ENCODE measurements around the gene GUCY1A2.
"Not testable (repeated sequence)": the region's sequence is repeated elsewhere in the genome, so short reads cannot be mapped to it uniquely, and the experiment has no call there.

GUCY1A2 gene

DNA sequence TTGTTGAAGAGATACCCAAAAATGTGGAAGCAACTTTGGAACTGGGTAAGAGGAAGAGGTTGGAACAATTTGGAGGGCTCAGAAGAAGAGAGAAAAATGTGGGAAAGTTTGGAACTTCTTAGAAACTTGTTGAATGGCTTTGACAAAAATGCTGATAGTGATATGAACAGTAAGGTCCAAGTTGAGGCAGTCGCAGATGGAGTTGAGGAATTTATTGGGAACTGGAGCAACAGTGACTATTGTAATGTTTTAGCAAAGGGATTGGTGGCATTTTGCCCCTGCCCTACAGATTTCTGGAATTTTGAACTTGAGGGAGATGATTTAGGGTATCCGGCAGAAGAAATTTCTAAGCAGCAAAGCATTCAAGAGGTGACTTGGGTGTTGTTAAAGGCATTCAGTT, 32.6 kb upstream of the GUCY1A2 start:
- H2BK120ac ChIP-seq (ENCODE audit: low read depth, low read length); DNase-seq (ENCODE audit: low spot score); H2BK15ac ChIP-seq (ENCODE audit: low read length); H3K4me3 ChIP-seq (ENCODE audit: low read length in 2 of 2); H3K27ac ChIP-seq (replicated peaks; ENCODE audit: low read length); H3K36me3 ChIP-seq (replicated peaks in 1 of 2; ENCODE audit: control insufficient read depth in 2 of 2, insufficient read depth in 2 of 2, low read length in 2 of 2); H4K91ac ChIP-seq (ENCODE audit: low read depth, low read length, poor library complexity); H3K14ac ChIP-seq (ENCODE audit: low read length); H4K8ac ChIP-seq (ENCODE audit: low read depth, low read length); H2AK5ac ChIP-seq (ENCODE audit: low read depth, low read length); H3K18ac ChIP-seq (ENCODE audit: low read length); H3K79me1 ChIP-seq (ENCODE audit: low read depth, low read length); H3K4me1 ChIP-seq (ENCODE audit: control insufficient read depth in 2 of 2, insufficient read depth in 1 of 2, low read depth in 1 of 2, low read length in 2 of 2); H2BK5ac ChIP-seq (ENCODE audit: low read length); H2AFZ ChIP-seq (ENCODE audit: low read length); H3K9ac ChIP-seq (ENCODE audit: low read depth, low read length, poor library complexity); H2BK12ac ChIP-seq (ENCODE audit: low read length); H3K4me2 ChIP-seq (ENCODE audit: insufficient read depth, low read length, poor library complexity, severe bottlenecking); H3K27me3 ChIP-seq (ENCODE audit: control insufficient read depth in 3 of 3, insufficient read depth in 3 of 3, low read depth in 1 of 3, low read length in 3 of 3); H3K23ac ChIP-seq (ENCODE audit: low read depth, low read length, poor library complexity); H3K4ac ChIP-seq (ENCODE audit: low read length): not testable (repeated sequence)
- no CpG with 5 or more reads among the region's 2 CpGs for WGBS, 2 donors (ENCODE audit: extremely low coverage in 2 of 2, insufficient read length in 2 of 2, insufficient replicate concordance in 1 of 2)
- H3K9me3 ChIP-seq (replicated peaks in 1 of 2; ENCODE audit: control insufficient read depth in 2 of 2, insufficient read depth in 1 of 2, low read depth in 1 of 2, low read length in 2 of 2): peaks cover 3 to 15% of the 10 kb centered on the region in 2 donors

DNA sequence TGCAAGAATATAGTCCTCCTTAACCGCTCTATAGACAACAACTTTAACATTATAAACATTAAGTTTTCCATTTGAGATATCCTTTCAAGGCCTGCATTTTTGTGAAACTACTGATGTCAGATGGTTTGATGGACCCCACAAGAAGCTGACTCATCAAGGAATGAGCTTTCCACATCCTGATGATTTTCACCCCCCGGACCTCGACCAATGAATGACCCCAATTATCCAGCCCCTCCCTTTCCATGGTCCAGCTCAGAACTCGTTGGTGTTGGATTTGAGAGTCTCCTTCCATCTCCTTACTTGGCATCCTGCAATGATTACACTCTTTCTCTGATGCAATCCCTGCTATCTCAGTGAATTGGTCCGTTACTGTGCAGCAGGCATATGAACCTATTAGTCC, 31.8 kb upstream of the GUCY1A2 start:
- Histone ChIP-seq H3K23ac (ENCODE audit: low read depth, low read length, poor library complexity) (no peak overlapping the region), H2BK5ac (ENCODE audit: low read length) (no peak overlapping the region)

DNA sequence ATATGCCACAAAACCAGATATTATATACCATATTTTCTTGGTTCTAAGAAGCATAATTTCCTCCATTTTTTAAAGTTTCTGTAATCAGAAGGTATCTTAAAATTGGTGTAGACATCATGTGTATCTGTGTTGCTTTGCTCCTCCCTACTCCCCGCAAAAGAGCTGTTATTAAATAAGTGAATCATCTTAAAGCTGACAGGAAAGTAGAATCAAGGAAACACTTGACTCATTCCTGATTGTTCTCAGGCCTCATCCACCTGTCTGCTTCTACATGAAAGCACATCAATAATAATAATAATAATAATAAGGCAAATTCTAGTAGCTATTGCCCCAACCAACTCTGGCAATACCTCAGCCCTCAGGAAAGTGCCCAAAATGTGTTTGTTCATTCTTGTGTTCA, 26.2 kb upstream of the GUCY1A2 start:
- H2BK120ac ChIP-seq (ENCODE audit: low read depth, low read length): no peak overlapping the region
- no peak overlapping the region for H3K4ac ChIP-seq (ENCODE audit: low read length)
- no peak overlapping the region for H3K14ac ChIP-seq (ENCODE audit: low read length)
- WGBS, 2 donors (ENCODE audit: extremely low coverage in 2 of 2, insufficient read length in 2 of 2, insufficient replicate concordance in 1 of 2): no CpG with 5 or more reads among the region's 1 CpG
- no peak overlapping the region for H2BK12ac ChIP-seq (ENCODE audit: low read length)
- H3K9me3 ChIP-seq (replicated peaks in 1 of 2; ENCODE audit: control insufficient read depth in 2 of 2, insufficient read depth in 1 of 2, low read depth in 1 of 2, low read length in 2 of 2): peaks cover 0 to 9% of the 10 kb centered on the region in 2 donors
- no peak overlapping the region for H4K91ac ChIP-seq (ENCODE audit: low read depth, low read length, poor library complexity)
- H2BK5ac ChIP-seq (ENCODE audit: low read length): no peak overlapping the region
- no peak overlapping the region for H3K9ac ChIP-seq (ENCODE audit: low read depth, low read length, poor library complexity)
- no peaks in the 10 kb centered on the region for H3K79me1 ChIP-seq (ENCODE audit: low read depth, low read length)
- no peaks in the 10 kb centered on the region for H3K27me3 ChIP-seq (ENCODE audit: control insufficient read depth in 3 of 3, insufficient read depth in 3 of 3, low read depth in 1 of 3, low read length in 3 of 3)
- no peak overlapping the region for H2AK5ac ChIP-seq (ENCODE audit: low read depth, low read length)
- DNase-seq (ENCODE audit: low spot score): no peak
- no peak overlapping the region for H2BK15ac ChIP-seq (ENCODE audit: low read length)
- H4K8ac ChIP-seq (ENCODE audit: low read depth, low read length): no peak overlapping the region
- no peak overlapping the region for H2AFZ ChIP-seq (ENCODE audit: low read length)
- H3K18ac ChIP-seq (ENCODE audit: low read length): no peak overlapping the region
- no peak overlapping the region for H3K23ac ChIP-seq (ENCODE audit: low read depth, low read length, poor library complexity)
- no peak overlapping the region for H3K4me2 ChIP-seq (ENCODE audit: insufficient read depth, low read length, poor library complexity, severe bottlenecking)
- peaks cover 0 to 4% of the 10 kb centered on the region in 2 donors for H3K4me1 ChIP-seq (ENCODE audit: control insufficient read depth in 2 of 2, insufficient read depth in 1 of 2, low read depth in 1 of 2, low read length in 2 of 2)
- no peak overlapping the region for H3K4me3 ChIP-seq (ENCODE audit: low read length in 2 of 2)
- no peaks in the 10 kb centered on the region for H3K36me3 ChIP-seq (replicated peaks in 1 of 2; ENCODE audit: control insufficient read depth in 2 of 2, insufficient read depth in 2 of 2, low read length in 2 of 2)
- no peak overlapping the region for H3K27ac ChIP-seq (replicated peaks; ENCODE audit: low read length)

More for the DNA sequence above, 31.8 kb upstream of the GUCY1A2 start:
- no peak overlapping the region for H4K8ac ChIP-seq (ENCODE audit: low read depth, low read length)
- WGBS, 2 donors (ENCODE audit: extremely low coverage in 2 of 2, insufficient read length in 2 of 2, insufficient replicate concordance in 1 of 2): no CpG with 5 or more reads among the region's 5 CpGs
- no peak overlapping the region for H3K4ac ChIP-seq (ENCODE audit: low read length)
- H3K9me3 ChIP-seq (replicated peaks in 1 of 2; ENCODE audit: control insufficient read depth in 2 of 2, insufficient read depth in 1 of 2, low read depth in 1 of 2, low read length in 2 of 2): peaks cover 3 to 15% of the 10 kb centered on the region in 2 donors
- H3K4me3 ChIP-seq (ENCODE audit: low read length in 2 of 2): no peak overlapping the region
- H3K9ac ChIP-seq (ENCODE audit: low read depth, low read length, poor library complexity): no peak overlapping the region
- no peak overlapping the region for H2AK5ac ChIP-seq (ENCODE audit: low read depth, low read length)
- no peak overlapping the region for H2BK120ac ChIP-seq (ENCODE audit: low read depth, low read length)
- no peak for DNase-seq (ENCODE audit: low spot score)
- H3K27me3 ChIP-seq (ENCODE audit: control insufficient read depth in 3 of 3, insufficient read depth in 3 of 3, low read depth in 1 of 3, low read length in 3 of 3): no peaks in the 10 kb centered on the region
- no peak overlapping the region for H2BK15ac ChIP-seq (ENCODE audit: low read length)
- no peak overlapping the region for H3K27ac ChIP-seq (replicated peaks; ENCODE audit: low read length)
- H3K4me1 ChIP-seq (ENCODE audit: control insufficient read depth in 2 of 2, insufficient read depth in 1 of 2, low read depth in 1 of 2, low read length in 2 of 2): no peaks in the 10 kb centered on the region
- no peaks in the 10 kb centered on the region for H3K79me1 ChIP-seq (ENCODE audit: low read depth, low read length)
- H4K91ac ChIP-seq (ENCODE audit: low read depth, low read length, poor library complexity): no peak overlapping the region
- H2AFZ ChIP-seq (ENCODE audit: low read length): no peak overlapping the region
- H3K18ac ChIP-seq (ENCODE audit: low read length): no peak overlapping the region
- no peak overlapping the region for H3K4me2 ChIP-seq (ENCODE audit: insufficient read depth, low read length, poor library complexity, severe bottlenecking)
- no peaks in the 10 kb centered on the region for H3K36me3 ChIP-seq (replicated peaks in 1 of 2; ENCODE audit: control insufficient read depth in 2 of 2, insufficient read depth in 2 of 2, low read length in 2 of 2)
- no peak overlapping the region for H3K14ac ChIP-seq (ENCODE audit: low read length)
- H2BK12ac ChIP-seq (ENCODE audit: low read length): no peak overlapping the region

DNA sequence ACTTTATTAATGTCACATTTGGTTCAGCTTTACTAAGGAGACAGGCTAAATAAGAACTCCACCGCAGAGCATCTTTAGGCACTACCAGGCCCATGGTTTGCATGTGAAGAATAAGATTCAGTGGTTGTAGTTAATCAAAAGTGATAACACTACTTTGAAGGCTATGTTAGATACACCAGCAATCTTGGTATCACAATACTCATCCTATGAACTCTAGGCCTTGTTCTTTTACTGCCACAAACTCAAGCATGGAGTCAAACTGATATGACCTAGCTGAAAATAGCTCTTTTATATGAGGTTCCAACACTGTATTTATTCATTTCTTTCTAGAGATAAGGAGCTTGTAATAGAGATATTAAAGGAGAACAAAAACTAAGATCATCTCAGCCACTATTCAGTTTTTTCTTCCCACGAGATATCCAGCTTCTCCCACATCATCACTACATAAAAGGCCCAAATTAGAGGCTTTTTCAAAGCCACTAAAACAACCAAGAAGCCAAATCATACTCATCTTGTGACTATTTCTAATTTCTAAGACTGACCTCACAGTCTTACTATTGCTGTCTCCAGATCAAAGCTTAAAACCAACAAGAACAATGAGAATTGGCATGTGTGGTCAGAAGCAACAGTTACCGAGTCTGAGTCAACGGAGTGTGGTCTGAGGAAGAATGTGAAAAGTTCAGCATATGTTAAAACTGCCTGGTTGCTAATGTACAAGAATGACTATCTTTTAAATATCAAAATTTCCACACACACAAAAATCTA, 25.1 kb upstream of the GUCY1A2 start:
- Histone ChIP-seq H3K9me3 (replicated peaks in 1 of 2; ENCODE audit: control insufficient read depth in 2 of 2, insufficient read depth in 1 of 2, low read depth in 1 of 2, low read length in 2 of 2) (peaks cover 0 to 9% of the 10 kb centered on the region in 2 donors), H3K4ac (ENCODE audit: low read length) (no peak overlapping the region)

More for the DNA sequence above, 25.1 kb upstream of the GUCY1A2 start:
- Histone ChIP-seq H3K27me3 (ENCODE audit: control insufficient read depth in 3 of 3, insufficient read depth in 3 of 3, low read depth in 1 of 3, low read length in 3 of 3) (no peaks in the 10 kb centered on the region), H3K14ac (ENCODE audit: low read length) (no peak overlapping the region), H2AFZ (ENCODE audit: low read length) (peak overlapping the region; percentile 75), H2AK5ac (ENCODE audit: low read depth, low read length) (no peak overlapping the region), H4K8ac (ENCODE audit: low read depth, low read length) (no peak overlapping the region), H3K23ac (ENCODE audit: low read depth, low read length, poor library complexity) (no peak overlapping the region), H2BK5ac (ENCODE audit: low read length) (no peak overlapping the region), H3K9ac (ENCODE audit: low read depth, low read length, poor library complexity) (no peak overlapping the region), H2BK15ac (ENCODE audit: low read length) (no peak overlapping the region), H2BK12ac (ENCODE audit: low read length) (no peak overlapping the region), H3K4me1 (ENCODE audit: control insufficient read depth in 2 of 2, insufficient read depth in 1 of 2, low read depth in 1 of 2, low read length in 2 of 2) (peaks cover 0 to 4% of the 10 kb centered on the region in 2 donors), H3K27ac (replicated peaks; ENCODE audit: low read length) (no peak overlapping the region), H3K79me1 (ENCODE audit: low read depth, low read length) (no peaks in the 10 kb centered on the region), H3K4me2 (ENCODE audit: insufficient read depth, low read length, poor library complexity, severe bottlenecking) (no peak overlapping the region), H3K36me3 (replicated peaks in 1 of 2; ENCODE audit: control insufficient read depth in 2 of 2, insufficient read depth in 2 of 2, low read length in 2 of 2) (no peaks in the 10 kb centered on the region), H3K4me3 (ENCODE audit: low read length in 2 of 2) (no peak overlapping the region), H4K91ac (ENCODE audit: low read depth, low read length, poor library complexity) (no peak overlapping the region), H2BK120ac (ENCODE audit: low read depth, low read length) (no peak overlapping the region), H3K18ac (ENCODE audit: low read length) (no peak overlapping the region)
- no peak for DNase-seq (ENCODE audit: low spot score)
- no CpG with 5 or more reads among the region's 4 CpGs for WGBS, 2 donors (ENCODE audit: extremely low coverage in 2 of 2, insufficient read length in 2 of 2, insufficient replicate concordance in 1 of 2)
